LNCAP (cell line): ENCODE measurements around the gene SDHA.

Source experiments
- TF ChIP-seq, protein P1 (sequence below): fragments of 450-650 bp; IDR thresholded peaks from 2 replicates; pipeline ENCODE4 v1.5.1; 2017; ENCODE audit warnings: mild to moderate bottlenecking

SDHA gene

DNA sequence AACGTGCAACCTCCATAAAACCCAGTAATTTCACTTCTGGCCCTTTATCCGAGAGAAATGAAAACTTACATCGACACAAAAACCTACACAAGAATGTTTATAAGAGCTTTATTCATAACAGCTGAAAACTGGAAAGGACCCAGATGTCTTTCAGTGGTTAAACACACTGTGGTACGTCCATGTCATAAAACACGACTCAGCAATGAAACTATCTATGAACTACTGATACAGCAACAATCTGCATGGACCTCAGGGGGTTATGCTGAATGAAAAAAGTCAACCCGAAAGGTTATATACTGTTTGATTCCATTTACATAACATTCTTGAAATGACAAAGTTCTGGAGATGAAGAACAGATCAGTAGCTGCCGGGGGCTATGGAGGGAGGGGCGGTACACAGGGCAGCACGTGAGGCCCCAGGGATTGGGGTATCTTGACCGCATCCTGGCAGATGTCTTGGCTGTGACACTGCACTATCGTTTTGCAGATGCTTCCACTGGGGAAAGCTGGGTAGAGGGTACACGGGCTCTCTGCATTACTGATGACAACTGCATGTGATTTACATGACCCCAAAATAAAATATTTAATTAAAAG is 4.2 kb upstream of the SDHA start:
- TF ChIP-seq, protein P1, sequence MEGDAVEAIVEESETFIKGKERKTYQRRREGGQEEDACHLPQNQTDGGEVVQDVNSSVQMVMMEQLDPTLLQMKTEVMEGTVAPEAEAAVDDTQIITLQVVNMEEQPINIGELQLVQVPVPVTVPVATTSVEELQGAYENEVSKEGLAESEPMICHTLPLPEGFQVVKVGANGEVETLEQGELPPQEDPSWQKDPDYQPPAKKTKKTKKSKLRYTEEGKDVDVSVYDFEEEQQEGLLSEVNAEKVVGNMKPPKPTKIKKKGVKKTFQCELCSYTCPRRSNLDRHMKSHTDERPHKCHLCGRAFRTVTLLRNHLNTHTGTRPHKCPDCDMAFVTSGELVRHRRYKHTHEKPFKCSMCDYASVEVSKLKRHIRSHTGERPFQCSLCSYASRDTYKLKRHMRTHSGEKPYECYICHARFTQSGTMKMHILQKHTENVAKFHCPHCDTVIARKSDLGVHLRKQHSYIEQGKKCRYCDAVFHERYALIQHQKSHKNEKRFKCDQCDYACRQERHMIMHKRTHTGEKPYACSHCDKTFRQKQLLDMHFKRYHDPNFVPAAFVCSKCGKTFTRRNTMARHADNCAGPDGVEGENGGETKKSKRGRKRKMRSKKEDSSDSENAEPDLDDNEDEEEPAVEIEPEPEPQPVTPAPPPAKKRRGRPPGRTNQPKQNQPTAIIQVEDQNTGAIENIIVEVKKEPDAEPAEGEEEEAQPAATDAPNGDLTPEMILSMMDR = no peak

DNA sequence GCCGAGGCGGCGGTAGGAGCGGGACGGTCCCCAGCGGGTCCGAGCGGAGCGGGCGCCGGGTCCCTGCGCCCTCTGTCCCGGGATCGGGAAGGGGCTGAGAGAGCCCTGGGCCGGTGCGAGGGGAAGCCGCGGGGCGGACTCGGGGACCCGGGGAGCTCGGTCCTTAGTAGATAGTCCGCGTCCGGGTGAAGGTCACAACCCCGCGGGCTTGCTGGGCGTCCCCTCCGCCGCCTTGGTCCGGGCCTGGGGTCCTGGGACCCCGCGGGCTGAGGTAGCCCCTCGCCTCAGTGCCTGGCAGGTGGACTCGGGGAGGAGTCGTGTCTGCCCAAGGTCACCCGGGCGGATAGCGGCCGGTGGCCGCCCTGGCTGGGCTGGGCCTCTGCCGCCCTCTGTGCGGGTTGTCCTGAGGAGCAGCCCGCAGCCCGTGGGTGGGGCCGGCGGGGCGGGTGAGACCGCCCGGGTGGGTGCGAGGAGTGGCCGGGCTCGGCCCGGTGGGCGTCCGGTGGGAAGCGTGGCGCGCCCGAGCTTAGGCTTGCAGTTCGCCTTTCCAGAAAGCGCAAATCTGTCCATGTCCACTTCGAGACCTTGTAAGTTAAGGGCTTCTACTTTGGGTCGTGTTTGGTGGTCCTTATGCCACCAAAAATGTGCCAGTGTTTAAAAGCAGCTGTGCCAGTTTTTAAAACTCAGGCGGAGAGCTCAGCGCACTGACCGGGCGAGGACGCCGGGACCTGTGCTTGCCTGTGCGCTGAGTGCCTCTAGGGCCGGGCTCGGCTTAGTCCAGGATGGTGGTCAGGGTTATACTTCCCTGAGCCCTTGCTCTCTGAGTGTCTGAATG is 554 bp downstream of the SDHA start:
- TF ChIP-seq, protein P1 = no peak

DNA sequence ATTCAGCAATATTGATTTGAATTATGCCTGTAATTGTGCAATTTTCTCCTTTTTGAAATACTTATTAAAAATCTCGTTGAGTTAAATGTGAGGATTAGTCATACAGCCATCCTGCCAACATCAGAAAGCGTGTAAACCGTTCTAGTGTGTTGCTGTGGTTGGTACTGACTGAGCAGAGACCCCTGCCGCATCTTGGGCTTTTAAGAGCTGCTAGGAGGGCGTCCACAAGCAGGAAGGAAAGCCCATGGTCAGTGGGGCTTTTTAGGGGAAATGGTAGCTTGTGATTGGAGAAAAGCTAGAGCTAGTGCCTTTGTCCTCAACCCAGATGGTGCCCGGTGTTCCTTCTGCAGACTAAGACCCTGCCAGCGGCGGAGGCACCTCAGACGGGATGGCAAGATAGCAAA is 1.3 kb downstream of the SDHA start:
- TF ChIP-seq, protein P1 = no peak

DNA sequence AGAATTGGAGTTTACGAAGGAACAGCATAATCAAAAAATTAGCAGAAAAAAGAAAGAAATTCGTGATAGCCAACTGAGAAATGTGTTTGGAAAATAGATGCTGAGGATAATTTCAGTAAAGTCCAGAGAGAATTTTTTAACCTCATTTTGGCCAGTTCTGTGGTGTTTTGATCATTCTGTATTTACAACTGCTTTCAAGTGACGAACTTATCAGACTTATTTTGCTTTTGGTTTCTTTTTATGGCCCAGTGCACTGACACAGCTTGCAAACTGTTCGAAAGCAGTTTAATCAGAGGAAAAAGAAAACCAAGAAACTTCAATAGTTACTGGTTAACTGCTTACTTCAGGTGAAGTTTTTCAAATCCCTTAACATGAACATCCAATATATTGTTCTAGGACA is 1.9 kb downstream of the SDHA start:
- TF ChIP-seq, protein P1 = no peak

DNA sequence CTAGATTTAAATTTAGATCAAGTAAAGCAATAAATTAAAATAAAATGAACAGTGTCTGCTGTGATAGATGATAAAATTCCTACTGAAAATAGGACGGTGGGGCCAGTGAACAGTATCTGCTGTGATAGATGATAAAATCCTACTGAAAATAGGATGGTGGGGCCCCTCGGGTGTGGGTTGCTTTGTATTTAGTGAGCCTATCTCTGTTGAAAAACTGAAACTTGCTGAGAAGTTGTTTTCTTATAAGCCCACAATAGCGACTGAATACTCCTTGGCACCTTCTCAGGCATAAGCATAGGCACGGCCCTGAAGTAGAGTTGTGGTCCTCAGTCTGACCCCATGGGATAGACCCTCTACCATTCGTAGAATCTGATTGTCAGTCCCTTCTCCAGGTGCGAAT is 5.7 kb downstream of the SDHA start:
- TF ChIP-seq, protein P1 = no peak

DNA sequence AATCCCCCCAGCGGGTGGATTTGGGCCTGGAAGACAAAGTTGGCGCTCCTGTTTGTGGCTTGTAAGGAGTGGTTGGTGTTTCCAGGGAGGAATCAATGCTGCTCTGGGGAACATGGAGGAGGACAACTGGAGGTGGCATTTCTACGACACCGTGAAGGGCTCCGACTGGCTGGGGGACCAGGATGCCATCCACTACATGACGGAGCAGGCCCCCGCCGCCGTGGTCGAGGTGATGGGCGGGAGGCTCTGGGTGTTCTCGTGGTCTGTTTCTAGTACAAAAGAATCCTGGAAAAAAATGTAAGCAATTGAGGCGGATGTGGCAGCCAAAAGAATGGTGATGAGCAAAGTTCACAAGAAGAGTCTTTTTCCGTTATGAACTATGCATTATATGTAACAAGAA is 7.2 kb downstream of the SDHA start:
- TF ChIP-seq, protein P1 = no peak

DNA sequence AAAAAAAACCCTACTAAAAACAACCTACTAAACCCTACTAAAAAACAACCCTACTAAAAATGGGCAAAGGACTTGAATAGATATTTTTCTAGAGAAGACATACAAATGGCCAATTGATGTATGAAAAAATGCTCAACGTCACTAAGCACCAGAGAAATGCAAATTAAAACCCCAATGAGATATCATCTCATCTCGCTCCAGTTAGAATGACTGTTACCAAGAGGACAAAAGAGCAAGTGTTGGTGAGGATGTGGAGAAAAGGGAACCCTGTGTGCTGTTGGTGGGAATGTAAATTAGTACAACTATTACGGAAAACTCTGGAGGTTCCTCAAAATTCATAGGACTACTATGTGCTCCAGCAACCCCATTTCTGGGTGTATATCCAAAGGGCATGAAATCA is 10.8 kb downstream of the SDHA start:
- TF ChIP-seq, protein P1 = no peak
